GM12874 (cell line): Measurements from ENCODE around the gene ABCB8.

Experiments
- TF ChIP-seq, protein P1 (sequence below): IDR thresholded peaks from 2 replicates; pipeline ENCODE4 v1.5.1; 2011; ENCODE audit warnings: low read depth, mild to moderate bottlenecking, control low read depth, low read length, moderate library complexity; ENCODE audit not compliant: insufficient read depth

ABCB8 gene

DNA sequence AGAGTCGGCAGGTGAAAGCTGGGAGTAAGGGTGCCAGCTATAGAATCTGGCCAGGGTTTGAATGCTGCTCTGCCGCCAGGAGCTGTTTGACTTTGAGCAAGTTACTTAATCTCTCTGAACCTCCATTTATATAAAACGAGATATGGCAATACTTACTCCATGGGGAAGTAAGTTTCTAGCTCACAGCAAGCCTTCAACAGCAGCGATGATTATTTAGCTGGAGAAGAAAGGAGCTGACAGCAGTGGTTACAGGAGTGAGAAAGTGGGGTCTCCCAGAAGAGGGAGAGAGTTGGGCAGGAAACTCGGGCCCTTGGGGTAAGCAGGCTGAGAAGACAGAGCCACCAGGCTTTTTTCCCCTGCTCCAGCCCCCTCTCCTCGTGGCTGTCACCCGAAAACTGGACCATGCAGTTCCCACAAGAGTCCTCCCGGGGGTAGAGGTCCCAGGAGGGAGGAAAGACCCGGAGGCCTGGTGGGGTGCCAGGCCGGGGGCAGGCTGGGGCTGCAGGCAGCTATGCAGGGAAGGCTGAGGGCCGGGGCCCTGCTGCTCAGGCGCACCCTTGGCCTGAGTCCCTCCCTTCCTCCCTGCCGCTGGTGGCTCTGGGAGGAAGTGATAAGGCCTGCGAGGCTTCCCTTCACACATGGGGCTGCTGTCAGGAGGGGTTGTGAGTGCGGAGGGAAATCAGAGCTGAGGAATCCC, 34.0 kb upstream of the ABCB8 start:
- TF ChIP-seq, protein P1, sequence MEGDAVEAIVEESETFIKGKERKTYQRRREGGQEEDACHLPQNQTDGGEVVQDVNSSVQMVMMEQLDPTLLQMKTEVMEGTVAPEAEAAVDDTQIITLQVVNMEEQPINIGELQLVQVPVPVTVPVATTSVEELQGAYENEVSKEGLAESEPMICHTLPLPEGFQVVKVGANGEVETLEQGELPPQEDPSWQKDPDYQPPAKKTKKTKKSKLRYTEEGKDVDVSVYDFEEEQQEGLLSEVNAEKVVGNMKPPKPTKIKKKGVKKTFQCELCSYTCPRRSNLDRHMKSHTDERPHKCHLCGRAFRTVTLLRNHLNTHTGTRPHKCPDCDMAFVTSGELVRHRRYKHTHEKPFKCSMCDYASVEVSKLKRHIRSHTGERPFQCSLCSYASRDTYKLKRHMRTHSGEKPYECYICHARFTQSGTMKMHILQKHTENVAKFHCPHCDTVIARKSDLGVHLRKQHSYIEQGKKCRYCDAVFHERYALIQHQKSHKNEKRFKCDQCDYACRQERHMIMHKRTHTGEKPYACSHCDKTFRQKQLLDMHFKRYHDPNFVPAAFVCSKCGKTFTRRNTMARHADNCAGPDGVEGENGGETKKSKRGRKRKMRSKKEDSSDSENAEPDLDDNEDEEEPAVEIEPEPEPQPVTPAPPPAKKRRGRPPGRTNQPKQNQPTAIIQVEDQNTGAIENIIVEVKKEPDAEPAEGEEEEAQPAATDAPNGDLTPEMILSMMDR: no peak

- TF ChIP-seq, protein P1: no peak
Observed at GRCh38 chr7:150994838-150995510, 33.3 kb upstream of the ABCB8 start.

- TF ChIP-seq, protein P1: no peak
Observed at GRCh38 chr7:150996376-150997074, 31.7 kb upstream of the ABCB8 start.

DNA sequence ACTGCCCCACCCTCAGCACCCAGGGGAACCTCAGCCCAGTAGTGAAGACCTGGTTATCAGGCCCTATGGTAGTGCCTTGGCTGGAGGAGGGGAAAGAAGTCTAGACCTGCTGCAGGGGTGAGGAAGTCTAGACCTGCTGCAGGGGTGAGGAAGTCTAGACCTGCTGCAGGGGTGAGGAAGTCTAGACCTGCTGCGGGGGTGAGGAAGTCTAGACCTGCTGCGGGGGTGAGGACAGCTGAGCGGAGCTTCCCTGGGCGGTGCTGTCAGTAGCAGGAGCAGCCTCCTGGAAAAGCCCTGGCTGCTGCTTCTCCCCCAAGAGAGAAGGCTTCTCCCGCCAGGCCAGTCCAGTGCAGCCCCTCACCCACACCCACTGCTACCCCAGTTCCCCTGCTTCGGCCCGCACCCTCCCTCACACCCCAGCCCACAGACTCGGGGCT, 31.2 kb upstream of the ABCB8 start:
- TF ChIP-seq, protein P1: no peak

GRCh38 chr7:150997817-150998216, 30.4 kb upstream of the ABCB8 start:
- TF ChIP-seq, protein P1: no peak

GRCh38 chr7:150998341-150998740, 29.9 kb upstream of the ABCB8 start:
- TF ChIP-seq, protein P1: no peak

DNA sequence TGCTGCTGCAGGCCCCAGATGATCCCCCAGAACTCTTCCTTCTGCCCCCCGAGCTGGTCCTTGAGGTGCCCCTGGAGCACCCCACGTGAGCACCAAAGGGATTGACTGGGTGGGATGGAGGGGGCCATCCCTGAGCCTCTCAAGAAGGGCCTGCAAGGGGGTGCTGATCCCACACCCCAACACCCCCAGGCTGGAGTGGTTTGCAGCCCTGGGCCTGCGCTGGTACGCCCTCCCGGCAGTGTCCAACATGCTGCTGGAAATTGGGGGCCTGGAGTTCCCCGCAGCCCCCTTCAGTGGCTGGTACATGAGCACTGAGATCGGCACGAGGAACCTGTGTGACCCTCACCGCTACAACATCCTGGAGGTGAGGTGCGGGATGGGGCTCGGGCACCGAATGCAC, 29.2 kb upstream of the ABCB8 start:
- TF ChIP-seq, protein P1: no peak
